ENCODE measurements around the gene KLHL30.

Gene KLHL30

GRCh38 chr2:238163481-238164198 lies 25.2 kb downstream of the KLHL30 start:
- TF ChIP-seq CREB5 (CRISPR knock-in tag; IDR thresholded peaks at IDR 0.05; ENCODE audit: low read depth) (no peak), CSRNP3 (CRISPR knock-in tag; IDR thresholded peaks at IDR 0.05) (no peak), POU6F1 (CRISPR knock-in tag; IDR thresholded peaks at IDR 0.05; ENCODE audit: borderline replicate concordance, low read depth) (no peak), RARB (CRISPR knock-in tag; IDR thresholded peaks at IDR 0.05) (no peak), PATZ1 (CRISPR knock-in tag; IDR thresholded peaks at IDR 0.05; ENCODE audit: borderline replicate concordance) (no peak), OSR1 (CRISPR knock-in tag; IDR thresholded peaks at IDR 0.05) (no peak), ZFP30 (CRISPR knock-in tag; IDR thresholded peaks at IDR 0.05) (no peak), ZC3H10 (CRISPR knock-in tag; IDR thresholded peaks at IDR 0.05) (no peak)
- no peak for ATAC-seq

GRCh38 chr2:238164906-238165287 lies 26.4 kb downstream of the KLHL30 start:
- no peak for ATAC-seq
- TF ChIP-seq CREB5 (CRISPR knock-in tag; IDR thresholded peaks at IDR 0.05; ENCODE audit: low read depth) = no peak
- TF ChIP-seq CSDC2 (CRISPR knock-in tag; IDR thresholded peaks at IDR 0.05) = no peak
- TF ChIP-seq OSR1 (CRISPR knock-in tag; IDR thresholded peaks at IDR 0.05) = no peak
- no peak for TF ChIP-seq ZNF70 (CRISPR knock-in tag; IDR thresholded peaks at IDR 0.05)
- TF ChIP-seq TOX (CRISPR knock-in tag; IDR thresholded peaks at IDR 0.05; ENCODE audit: borderline replicate concordance) = no peak
- no peak for TF ChIP-seq ESRRG (CRISPR knock-in tag; IDR thresholded peaks at IDR 0.05)
- TF ChIP-seq TSHZ2 (CRISPR knock-in tag; IDR thresholded peaks at IDR 0.05) = no peak
- TF ChIP-seq RARB (CRISPR knock-in tag; IDR thresholded peaks at IDR 0.05) = no peak

- TF ChIP-seq CSRNP3 (CRISPR knock-in tag; IDR thresholded peaks at IDR 0.05) (no peak), ZNF70 (CRISPR knock-in tag; IDR thresholded peaks at IDR 0.05) (no peak), PATZ1 (CRISPR knock-in tag; IDR thresholded peaks at IDR 0.05; ENCODE audit: borderline replicate concordance) (no peak), TSHZ2 (CRISPR knock-in tag; IDR thresholded peaks at IDR 0.05) (no peak), PPARA (CRISPR knock-in tag; IDR thresholded peaks at IDR 0.05; ENCODE audit: borderline replicate concordance) (no peak), ZFP3 (CRISPR knock-in tag; IDR thresholded peaks at IDR 0.05) (no peak)
- ATAC-seq = no peak
These were observed 26.9 kb downstream of the KLHL30 start for GRCh38 chr2:238165288-238165921.

All from SK-N-SH treated with all-trans-retinoic acid at 6 μM for 48 hours (cell line).